ENCODE results near the gene ENGASE.

Gene ENGASE

GRCh38 chr17:79097226-79098055 is 22.8 kb downstream of the ENGASE start:
- Mint-ChIP-seq H3K4me3 (no peak overlapping the region), H3K9me3 (no peaks in the 10 kb centered on the region), H3K4me1 (ENCODE audit: low read depth) (peaks cover 6% of the 10 kb centered on the region), H3K36me3 (ENCODE audit: low read depth) (no peaks in the 10 kb centered on the region), H3K27ac (no peak overlapping the region), H3K27me3 (ENCODE audit: low read depth) (peaks cover 19% of the 10 kb centered on the region)

GRCh38 chr17:79098282-79098867 is 23.8 kb downstream of the ENGASE start:
- Mint-ChIP-seq H3K27ac (no peak overlapping the region), H3K9me3 (no peaks in the 10 kb centered on the region), H3K27me3 (ENCODE audit: low read depth) (peaks cover 18% of the 10 kb centered on the region), H3K36me3 (ENCODE audit: low read depth) (no peaks in the 10 kb centered on the region), H3K4me1 (ENCODE audit: low read depth) (peaks cover 3% of the 10 kb centered on the region), H3K4me3 (no peak overlapping the region)

- H3K9me3 Mint-ChIP-seq = no peaks in the 10 kb centered on the region
- no peak overlapping the region for H3K27ac Mint-ChIP-seq
- peaks cover 18% of the 10 kb centered on the region for H3K27me3 Mint-ChIP-seq (ENCODE audit: low read depth)
- peaks cover 3% of the 10 kb centered on the region for H3K4me1 Mint-ChIP-seq (ENCODE audit: low read depth)
- no peak overlapping the region for H3K4me3 Mint-ChIP-seq
- H3K36me3 Mint-ChIP-seq (ENCODE audit: low read depth) = no peaks in the 10 kb centered on the region
Measured at GRCh38 chr17:79100405-79100804, 25.8 kb downstream of the ENGASE start.

- Mint-ChIP-seq H3K36me3 (ENCODE audit: low read depth) (no peaks in the 10 kb centered on the region), H3K27me3 (ENCODE audit: low read depth) (peaks cover 12% of the 10 kb centered on the region), H3K4me3 (no peak overlapping the region), H3K9me3 (no peaks in the 10 kb centered on the region), H3K4me1 (ENCODE audit: low read depth) (peaks cover 3% of the 10 kb centered on the region), H3K27ac (no peak overlapping the region)
Measured at GRCh38 chr17:79101111-79101673, 26.6 kb downstream of the ENGASE start.

- H3K27me3 Mint-ChIP-seq (ENCODE audit: low read depth) = peaks cover 12% of the 10 kb centered on the region
Measured at GRCh38 chr17:79102214-79102613, 27.6 kb downstream of the ENGASE start.

GRCh38 chr17:79104898-79105600 is 30.4 kb downstream of the ENGASE start:
- H3K4me1 Mint-ChIP-seq (ENCODE audit: low read depth) = no peaks in the 10 kb centered on the region
- no peaks in the 10 kb centered on the region for H3K9me3 Mint-ChIP-seq

More at GRCh38 chr17:79102214-79102613, 27.6 kb downstream of the ENGASE start:
- H3K9me3 Mint-ChIP-seq = no peaks in the 10 kb centered on the region
- no peaks in the 10 kb centered on the region for H3K36me3 Mint-ChIP-seq (ENCODE audit: low read depth)
- H3K4me3 Mint-ChIP-seq = no peak overlapping the region
- H3K27ac Mint-ChIP-seq = no peak overlapping the region
- H3K4me1 Mint-ChIP-seq (ENCODE audit: low read depth) = peaks cover 3% of the 10 kb centered on the region

GRCh38 chr17:79105937-79106336 is 31.3 kb downstream of the ENGASE start:
- Mint-ChIP-seq H3K27ac (no peak overlapping the region), H3K27me3 (ENCODE audit: low read depth) (no peaks in the 10 kb centered on the region), H3K9me3 (no peaks in the 10 kb centered on the region), H3K4me3 (no peak overlapping the region), H3K4me1 (ENCODE audit: low read depth) (no peaks in the 10 kb centered on the region), H3K36me3 (ENCODE audit: low read depth) (no peaks in the 10 kb centered on the region)

More at GRCh38 chr17:79104898-79105600, 30.4 kb downstream of the ENGASE start:
- H3K27me3 Mint-ChIP-seq (ENCODE audit: low read depth) = no peaks in the 10 kb centered on the region
- no peak overlapping the region for H3K4me3 Mint-ChIP-seq
- no peak overlapping the region for H3K27ac Mint-ChIP-seq
- H3K36me3 Mint-ChIP-seq (ENCODE audit: low read depth) = no peaks in the 10 kb centered on the region

GRCh38 chr17:79106958-79107357 is 32.3 kb downstream of the ENGASE start:
- no peak overlapping the region for H3K4me3 Mint-ChIP-seq
- no peaks in the 10 kb centered on the region for H3K36me3 Mint-ChIP-seq (ENCODE audit: low read depth)
- H3K27ac Mint-ChIP-seq = no peak overlapping the region
- H3K4me1 Mint-ChIP-seq (ENCODE audit: low read depth) = no peaks in the 10 kb centered on the region
- no peaks in the 10 kb centered on the region for H3K27me3 Mint-ChIP-seq (ENCODE audit: low read depth)
- no peaks in the 10 kb centered on the region for H3K9me3 Mint-ChIP-seq

GRCh38 chr17:79107499-79108231 is 33.0 kb downstream of the ENGASE start:
- Mint-ChIP-seq H3K4me3 (no peak overlapping the region), H3K4me1 (ENCODE audit: low read depth) (no peaks in the 10 kb centered on the region), H3K27me3 (ENCODE audit: low read depth) (no peaks in the 10 kb centered on the region), H3K36me3 (ENCODE audit: low read depth) (no peaks in the 10 kb centered on the region), H3K27ac (no peak overlapping the region), H3K9me3 (no peaks in the 10 kb centered on the region)

- Mint-ChIP-seq H3K27me3 (ENCODE audit: low read depth) (no peaks in the 10 kb centered on the region), H3K27ac (no peak overlapping the region), H3K4me3 (no peak overlapping the region)
Measured at GRCh38 chr17:79108232-79108850, 33.7 kb downstream of the ENGASE start.

GRCh38 chr17:79108870-79109269 is 34.2 kb downstream of the ENGASE start:
- Mint-ChIP-seq H3K27me3 (ENCODE audit: low read depth) (no peaks in the 10 kb centered on the region), H3K36me3 (ENCODE audit: low read depth) (no peaks in the 10 kb centered on the region), H3K27ac (no peak overlapping the region), H3K9me3 (no peaks in the 10 kb centered on the region), H3K4me1 (ENCODE audit: low read depth) (no peaks in the 10 kb centered on the region), H3K4me3 (no peak overlapping the region)

More at GRCh38 chr17:79108232-79108850, 33.7 kb downstream of the ENGASE start:
- H3K4me1 Mint-ChIP-seq (ENCODE audit: low read depth) = no peaks in the 10 kb centered on the region
- no peaks in the 10 kb centered on the region for H3K36me3 Mint-ChIP-seq (ENCODE audit: low read depth)
- no peaks in the 10 kb centered on the region for H3K9me3 Mint-ChIP-seq

- Mint-ChIP-seq H3K4me1 (ENCODE audit: low read depth) (no peaks in the 10 kb centered on the region), H3K9me3 (no peaks in the 10 kb centered on the region), H3K4me3 (no peak overlapping the region), H3K27ac (no peak overlapping the region), H3K36me3 (ENCODE audit: low read depth) (no peaks in the 10 kb centered on the region), H3K27me3 (ENCODE audit: low read depth) (no peaks in the 10 kb centered on the region)
Measured at GRCh38 chr17:79109584-79109983, 35.0 kb downstream of the ENGASE start.

- Mint-ChIP-seq H3K36me3 (ENCODE audit: low read depth) (no peaks in the 10 kb centered on the region), H3K27ac (no peak overlapping the region), H3K27me3 (ENCODE audit: low read depth) (no peaks in the 10 kb centered on the region), H3K4me1 (ENCODE audit: low read depth) (no peaks in the 10 kb centered on the region), H3K4me3 (no peak overlapping the region), H3K9me3 (no peaks in the 10 kb centered on the region)
Measured at GRCh38 chr17:79111097-79111496, 36.5 kb downstream of the ENGASE start.

- no peaks in the 10 kb centered on the region for H3K4me1 Mint-ChIP-seq (ENCODE audit: low read depth)
- no peaks in the 10 kb centered on the region for H3K9me3 Mint-ChIP-seq
- no peaks in the 10 kb centered on the region for H3K36me3 Mint-ChIP-seq (ENCODE audit: low read depth)
- no peaks in the 10 kb centered on the region for H3K27me3 Mint-ChIP-seq (ENCODE audit: low read depth)
- H3K27ac Mint-ChIP-seq = no peak overlapping the region
- H3K4me3 Mint-ChIP-seq = no peak overlapping the region
Measured at GRCh38 chr17:79112471-79112870, 37.8 kb downstream of the ENGASE start.

Data from T-helper 1 cell treated with Interleukin-12 subunit alpha and Interleukin-12 subunit beta and Interleukin-4 antibody, amounts not matched to agents 30 μg/mL and 1 μg/mL, for 36 hours (primary cell).